Measurements from ENCODE around the gene FBXL17.

Gene FBXL17

DNA sequence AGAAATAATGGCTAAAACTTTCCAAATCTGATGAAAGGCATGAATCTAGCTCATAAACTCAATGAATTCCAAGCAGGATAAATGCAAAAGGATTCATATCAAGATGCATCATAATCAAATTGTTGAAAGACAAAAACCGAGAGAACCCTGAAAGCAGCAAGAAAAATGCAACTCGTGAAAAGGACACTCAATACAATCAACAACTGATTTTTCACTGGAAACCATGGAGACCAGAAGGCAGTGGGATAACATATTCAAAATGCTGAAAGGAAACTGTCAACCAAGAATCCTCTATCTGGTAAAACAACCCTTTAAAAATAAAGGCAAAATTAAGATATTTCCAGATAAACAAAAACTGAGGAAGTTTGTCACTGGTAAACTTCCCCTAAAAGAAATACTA is 9.5 kb downstream of the FBXL17 start:
- DNase-seq: no peak

DNA sequence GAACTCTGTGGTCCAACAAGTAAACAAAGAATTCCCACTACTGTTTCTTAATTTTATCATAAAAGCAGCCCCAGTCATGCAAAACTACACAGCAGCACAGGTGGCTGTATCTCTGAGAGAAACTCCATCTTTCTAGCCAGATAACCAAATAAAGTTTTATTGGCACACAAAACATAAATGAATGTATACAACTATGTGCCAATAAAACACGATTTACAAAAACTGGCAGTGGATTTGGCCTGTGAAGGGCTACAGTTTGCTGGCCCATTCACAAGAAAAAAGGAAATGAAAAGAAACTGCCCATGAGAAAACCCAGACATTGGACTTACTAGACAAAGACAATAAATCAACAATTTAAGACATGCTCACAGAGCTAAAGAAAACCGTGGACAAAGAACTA is 10.6 kb downstream of the FBXL17 start:
- no peak for DNase-seq

DNA sequence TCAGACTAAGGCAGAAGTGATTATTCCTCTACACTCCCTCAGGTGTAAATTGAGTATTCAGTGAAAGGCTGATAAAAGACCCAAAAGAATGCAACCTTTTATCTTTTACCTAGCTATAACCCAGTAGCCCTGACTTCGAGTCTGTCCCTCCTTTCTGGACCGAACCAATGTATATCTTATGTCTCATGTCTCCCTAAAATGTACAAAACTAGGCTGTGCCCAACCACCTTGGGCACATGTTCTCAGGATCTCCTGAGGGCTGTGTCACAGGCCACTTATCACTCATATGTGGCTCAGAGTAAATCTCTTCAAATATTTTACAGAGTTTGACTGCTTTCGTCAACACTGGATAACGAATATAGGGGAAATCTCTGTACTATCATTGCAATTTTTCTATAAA is 12.7 kb downstream of the FBXL17 start:
- no peak for DNase-seq

DNA sequence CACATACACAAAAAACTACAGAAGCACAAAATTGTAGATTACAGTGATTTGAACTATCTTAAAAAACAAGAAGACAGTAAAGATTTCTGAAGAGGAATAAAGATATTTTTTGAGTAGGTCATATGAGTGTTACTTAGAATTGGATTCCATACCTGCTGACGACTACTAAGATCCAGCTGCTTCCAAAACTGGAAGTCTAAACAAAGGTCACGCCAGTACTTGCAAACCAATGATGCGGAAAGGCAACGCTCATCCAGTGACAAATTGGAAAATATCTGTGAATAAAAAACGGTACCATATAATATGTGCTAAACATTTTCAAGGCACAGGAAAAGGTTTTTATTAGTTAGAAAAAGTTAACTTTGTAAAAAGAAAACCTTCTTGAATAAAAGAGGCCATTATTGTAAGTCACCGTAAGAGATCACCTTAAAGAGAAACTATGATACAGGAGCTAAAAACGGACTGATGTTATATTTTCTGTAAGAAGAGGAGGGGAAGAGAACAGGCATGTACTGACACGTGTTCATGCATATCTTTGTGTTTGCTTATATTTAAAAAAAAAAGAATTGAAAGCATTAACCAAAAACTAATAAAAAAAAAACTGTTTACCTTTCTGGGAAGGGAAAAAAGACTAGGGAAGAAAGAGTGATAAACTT is 14.1 kb downstream of the FBXL17 start:
- no peak for DNase-seq

DNA sequence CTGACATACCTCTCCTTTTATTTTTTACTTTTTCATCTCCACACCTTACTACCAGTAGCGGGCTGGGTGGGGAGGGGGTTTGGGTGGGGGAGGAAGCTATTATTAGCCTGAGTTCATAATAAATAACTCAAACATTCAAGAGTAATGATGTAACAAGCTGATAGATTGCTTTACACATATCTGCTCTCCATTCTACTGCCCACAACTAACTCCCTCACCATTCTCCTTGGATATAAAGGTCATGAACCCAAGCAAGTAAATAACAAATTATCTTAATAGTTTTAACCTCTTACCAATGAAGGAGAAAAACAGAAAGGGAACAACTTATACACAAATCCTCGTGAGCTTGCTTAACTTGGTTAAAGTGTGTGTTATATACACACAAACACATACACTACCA is 15.4 kb downstream of the FBXL17 start:
- no peak for DNase-seq

DNA sequence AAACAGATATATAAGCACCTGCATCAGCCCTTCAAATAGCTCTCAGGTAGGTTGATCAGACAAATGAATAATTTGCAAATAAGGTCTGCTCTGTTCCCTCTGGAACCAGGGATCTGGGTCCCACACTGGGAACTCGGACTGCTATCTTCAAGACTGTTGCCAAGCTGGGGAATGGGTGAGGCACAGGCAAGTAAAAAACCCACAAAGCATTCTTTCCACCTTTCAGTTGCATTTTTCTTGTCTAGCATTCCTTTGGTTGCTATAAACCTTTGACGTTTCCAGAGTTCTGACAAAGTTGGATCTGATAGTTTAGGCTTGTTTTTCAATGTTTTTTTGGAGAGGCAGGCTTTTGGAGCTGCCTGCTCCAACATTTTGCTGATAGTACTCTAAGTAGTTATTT is 20.1 kb downstream of the FBXL17 start:
- no peak for DNase-seq

DNA sequence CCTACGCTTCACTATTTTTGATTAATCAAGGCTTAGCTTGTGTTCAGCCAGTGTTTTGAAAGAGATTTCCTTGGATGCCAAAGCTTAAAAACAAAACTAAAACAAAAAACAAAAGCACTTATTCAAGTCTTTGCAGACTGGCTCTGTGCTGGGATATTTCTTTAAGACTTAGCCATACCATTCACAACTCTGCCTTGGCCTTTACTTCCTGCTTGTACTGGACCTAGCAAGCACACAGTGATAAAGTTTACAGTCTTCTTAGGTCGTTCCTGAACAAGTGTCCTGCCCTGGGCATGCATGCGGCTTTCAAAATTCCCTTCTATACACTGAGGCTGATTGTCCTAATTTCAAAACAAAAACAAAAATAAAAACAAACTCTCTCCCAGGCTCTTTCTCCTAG is 20.7 kb downstream of the FBXL17 start:
- DNase-seq: no peak

DNA sequence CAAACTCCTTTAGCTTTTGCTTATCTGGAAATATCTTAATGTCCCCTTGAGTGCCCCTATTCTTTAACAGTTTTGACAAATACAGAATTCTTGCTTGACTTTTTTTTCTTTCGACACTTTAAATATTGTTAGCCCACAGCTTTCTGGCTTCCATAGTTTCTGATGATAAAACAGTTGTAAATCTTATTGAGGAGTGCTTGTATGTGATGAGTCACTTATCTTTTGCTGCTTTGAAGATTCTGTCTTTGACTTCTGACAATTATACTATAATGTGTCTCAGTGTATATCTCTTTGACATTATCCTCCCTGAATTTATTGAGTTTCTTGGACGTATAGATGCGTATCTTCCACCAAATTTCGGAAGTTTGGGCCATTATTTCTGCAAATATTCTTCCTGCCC is 21.6 kb downstream of the FBXL17 start:
- no peak for DNase-seq

DNA sequence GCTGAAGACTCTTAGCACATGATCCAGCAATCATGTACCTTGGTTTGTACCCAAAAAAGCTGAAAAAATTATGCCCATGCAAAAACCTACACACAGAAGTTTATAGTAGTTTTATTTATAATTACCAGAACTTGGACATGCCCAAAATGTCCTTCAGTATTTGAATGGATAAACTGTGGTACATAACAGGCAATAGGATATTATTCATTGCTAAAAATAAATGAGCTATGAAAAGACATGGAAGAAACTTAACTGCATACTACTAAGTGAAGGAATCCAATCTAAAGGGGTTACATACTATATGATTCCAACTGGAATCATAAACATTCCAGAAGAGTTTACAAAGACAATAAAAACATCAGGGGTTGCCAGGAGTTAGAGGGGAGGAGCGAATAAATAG is 25.6 kb downstream of the FBXL17 start:
- DNase-seq: no peak

DNA sequence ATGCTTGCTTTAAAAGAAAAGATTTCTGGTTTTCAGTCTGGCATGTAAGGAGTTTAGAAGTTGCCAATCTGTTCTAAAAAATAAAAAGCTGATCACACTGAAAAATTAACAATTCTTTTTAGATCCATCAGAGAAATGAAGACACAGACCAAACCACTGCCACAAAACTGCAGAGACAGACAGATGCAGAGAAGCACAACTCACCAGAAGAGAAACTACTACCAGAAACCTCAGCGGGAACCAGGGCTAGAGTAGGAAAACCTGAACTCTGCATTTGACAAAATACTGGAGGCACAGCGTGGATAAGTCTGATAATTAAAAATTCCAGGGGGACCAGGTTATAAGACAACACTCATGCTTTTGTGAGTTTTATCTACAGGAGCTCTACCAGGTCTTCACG is 28.8 kb downstream of the FBXL17 start:
- no peak for DNase-seq

DNA sequence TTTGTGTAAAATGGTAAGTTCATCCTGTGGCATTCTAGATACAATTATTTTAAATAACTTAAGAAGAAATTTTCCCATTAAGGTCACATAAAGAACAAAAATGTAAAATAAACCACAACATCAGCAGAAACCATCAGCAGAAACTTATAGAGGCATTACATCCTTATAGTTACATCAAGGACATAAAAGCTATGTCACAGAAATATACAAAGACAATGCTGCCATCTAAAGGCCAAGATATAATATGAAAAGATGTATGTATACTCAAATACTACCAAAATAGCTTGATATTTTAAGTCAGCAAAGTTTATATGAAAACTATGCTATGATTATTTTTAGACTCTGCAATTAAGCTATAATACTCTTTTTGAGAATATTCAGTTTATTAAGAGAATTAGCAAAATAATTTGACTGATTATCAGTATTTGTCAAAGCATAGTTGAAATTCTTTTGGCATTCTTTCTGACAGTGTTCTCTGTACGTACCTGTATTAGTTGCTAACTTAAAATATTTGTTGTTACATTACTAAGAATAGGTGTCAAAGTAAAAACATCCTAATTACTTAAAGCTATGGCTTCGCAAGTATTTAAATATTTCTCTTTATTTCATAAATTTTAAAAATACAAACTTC is 36.2 kb downstream of the FBXL17 start:
- DNase-seq: peak; percentile 21

DNA sequence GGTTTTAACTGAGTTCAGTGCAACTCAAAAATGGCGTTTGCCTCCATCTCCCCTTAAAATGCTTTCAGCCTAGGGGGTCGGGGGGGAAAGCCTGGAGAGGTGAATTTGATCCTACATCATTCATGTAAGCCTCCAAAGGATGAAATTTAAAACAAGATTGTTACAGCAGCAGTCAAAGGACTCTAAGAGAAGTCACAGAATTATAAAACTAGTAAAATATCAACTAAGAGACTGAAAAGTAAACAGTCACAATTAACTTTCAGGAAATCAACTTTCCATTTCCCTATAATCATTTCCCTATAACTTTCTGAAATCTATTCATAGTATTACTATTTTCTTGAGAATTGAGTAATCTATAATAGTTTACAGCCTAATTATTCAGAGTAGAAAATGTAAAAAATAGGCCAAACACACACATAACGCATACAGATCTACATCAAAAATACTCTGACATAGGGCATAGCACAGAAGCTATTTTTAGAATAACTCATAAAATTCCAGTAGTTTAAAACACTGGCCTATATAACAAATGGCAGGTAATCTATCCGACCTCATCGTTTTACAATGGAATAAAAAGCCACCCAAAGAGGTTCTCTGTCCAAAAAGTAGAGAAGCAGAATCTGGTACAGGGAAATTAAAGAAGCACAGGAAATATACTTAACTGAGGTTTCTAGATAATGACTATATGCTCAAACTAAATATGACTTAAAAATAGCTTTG is 37.6 kb downstream of the FBXL17 start:
- no peak for DNase-seq

DNA sequence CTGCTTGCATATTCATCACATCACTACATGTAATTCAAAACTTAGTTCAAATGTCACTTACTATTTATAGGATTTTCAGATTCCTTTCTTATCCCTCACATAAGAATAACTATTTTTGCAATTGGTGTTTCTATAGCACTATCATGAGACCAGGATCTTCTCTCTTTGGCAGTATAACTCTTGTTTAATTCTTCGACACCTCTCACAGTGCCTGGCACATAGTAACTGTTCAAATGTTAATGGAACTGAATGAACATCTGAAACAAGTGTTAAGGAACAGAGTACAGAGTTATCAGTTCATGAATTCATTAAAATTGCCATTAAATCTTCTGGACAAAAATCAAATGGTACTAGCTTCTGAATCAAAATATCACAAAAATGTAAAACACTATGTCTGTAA is 40.0 kb downstream of the FBXL17 start:
- no peak for DNase-seq

DNA sequence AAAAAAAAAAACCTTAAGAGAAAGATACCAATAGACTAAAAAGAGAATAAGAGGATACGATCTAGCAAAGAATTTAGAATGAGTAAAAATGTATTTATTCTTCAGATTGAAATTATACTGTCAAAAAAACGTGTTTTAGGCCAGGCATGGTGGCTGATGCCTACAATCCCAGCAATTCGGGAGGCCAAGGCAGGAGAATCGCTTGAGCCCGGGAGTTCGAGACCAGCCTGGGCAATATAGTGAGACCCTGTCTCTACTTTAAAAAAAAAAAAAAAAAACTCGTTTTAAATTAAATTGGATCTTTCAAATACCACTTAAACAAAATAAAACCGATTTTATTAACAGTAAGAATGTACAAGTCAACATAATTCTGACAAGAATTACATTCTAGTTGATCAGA is 41.8 kb downstream of the FBXL17 start:
- no peak for DNase-seq

DNA sequence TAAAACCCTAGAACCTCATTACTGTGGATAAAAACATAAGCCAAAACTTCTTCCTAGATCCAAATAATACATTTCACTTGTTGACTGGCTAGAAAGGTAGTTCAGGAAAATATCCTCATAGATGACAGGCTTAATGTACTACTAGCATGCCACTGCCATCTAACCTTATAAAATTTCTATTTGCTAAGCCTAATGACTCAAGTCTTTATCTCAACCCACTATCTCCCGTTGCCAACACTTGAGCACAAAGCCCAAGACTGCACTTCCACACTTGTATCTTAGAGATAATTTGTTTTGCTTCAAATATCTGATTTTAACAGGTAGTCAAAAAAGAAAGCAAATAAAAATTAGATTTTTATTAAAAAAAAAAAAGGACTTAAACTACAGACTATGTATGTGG is 42.7 kb downstream of the FBXL17 start:
- no peak for DNase-seq

DNA sequence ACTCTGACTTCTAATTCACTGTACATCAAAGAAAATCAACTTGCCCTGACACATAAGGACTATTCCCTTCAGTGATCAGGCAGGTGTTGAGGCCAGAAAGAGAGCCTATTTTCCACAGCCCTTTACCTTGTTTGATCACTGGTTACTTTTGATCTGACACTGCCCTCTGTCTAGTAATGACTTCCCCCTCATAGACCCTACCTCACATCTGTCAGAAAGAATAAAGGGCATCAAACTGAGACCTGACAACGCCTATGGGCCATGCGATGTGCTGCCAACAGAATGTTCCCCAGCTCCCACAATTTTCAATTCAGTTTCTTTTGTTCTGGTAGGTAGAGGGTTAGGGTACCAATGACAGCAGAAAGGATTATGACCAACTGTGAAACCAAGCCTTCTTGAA is 47.7 kb downstream of the FBXL17 start:
- no peak for DNase-seq

DNA sequence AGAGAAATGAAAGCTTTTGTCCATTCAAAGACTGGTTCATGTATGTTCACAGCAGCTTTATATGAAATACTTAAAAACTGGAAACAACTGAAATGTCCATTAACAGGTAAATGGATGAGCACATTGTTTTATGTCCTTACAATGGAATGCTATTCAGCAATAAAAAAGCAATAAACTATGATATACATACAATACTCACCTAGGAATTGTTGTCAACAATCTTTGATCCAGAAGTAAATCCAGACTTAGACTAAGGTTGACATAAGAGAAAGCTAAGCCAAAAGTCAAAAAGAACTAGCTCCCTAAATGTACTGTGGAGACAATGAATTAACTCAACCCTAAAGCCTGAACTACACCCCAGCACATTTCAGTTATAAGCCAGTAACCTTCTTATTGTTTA is 54.9 kb downstream of the FBXL17 start:
- no peak for DNase-seq

DNA sequence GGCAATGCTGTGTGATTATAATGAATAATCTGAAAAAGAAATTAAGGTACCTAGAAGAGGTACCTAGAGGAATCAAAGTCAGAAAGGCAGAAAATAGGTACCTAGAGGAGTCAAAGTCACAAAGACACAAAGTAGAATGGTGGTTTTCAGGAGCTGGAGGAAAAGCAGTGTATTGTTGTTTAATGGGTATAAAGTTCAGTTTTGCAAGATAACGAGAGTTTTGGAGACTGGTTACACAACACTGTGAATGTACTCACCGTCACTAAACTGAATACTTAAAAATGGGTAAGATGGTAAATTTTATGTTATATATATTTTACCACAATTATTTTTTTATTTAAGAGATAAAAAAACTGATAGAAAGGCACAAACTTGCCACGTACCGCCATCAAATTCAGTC is 57.0 kb downstream of the FBXL17 start:
- no peak for DNase-seq

DNA sequence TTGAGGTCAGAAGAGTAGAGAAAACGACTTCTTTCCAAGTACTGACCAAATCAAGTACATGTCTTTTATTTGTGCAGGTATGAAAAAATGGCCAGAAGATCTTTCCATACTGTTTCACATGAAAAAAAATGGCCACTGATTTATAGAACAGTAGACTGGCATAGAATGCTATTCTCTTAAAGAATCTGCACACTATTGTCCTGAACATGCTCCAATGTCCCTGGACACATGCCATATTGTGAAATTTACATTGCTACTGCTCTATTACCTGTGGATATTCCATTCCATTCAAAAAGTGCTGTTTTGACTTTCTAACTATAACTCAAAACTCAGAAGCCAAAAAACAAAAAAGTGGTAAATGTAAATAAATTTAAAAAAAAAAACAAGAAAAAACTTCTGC is 60.6 kb downstream of the FBXL17 start:
- no peak for DNase-seq

DNA sequence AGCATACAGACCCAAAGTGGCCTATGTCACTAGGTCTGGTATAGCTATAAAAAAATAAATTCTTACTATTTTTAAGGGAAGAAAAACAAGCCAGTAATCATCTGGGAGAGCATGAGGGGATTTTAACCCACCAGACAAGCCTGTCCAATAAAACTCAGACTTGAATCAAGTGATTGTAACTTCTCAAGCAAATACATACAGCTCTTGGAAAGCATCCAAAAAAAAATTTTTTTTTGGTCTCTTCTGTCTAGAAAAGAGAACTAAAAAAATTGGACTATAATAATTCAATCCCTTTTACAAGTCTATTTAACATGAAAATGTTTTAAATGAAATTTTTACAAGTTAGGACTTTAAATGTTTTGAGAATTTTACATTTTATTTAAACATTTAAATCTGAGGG is 61.7 kb downstream of the FBXL17 start:
- no peak for DNase-seq

DNA sequence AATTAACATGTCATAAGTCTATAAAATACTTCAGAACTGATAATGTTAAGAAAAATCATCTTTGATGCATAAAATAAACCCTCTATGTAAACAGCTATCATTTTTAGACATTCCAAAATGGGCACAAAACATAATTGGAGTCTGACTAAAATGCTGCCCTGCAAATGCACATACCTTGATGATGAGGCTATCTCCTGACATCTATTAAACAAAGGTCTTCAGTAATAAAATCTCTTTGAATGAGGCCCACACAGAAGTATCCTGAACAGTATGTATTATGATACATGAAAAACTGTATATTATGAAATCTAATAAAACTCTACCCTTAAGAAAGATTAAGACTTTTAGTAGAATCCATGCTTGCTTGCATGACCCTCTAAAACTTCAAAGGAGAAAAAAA is 66.1 kb downstream of the FBXL17 start:
- DNase-seq: no peak

DNA sequence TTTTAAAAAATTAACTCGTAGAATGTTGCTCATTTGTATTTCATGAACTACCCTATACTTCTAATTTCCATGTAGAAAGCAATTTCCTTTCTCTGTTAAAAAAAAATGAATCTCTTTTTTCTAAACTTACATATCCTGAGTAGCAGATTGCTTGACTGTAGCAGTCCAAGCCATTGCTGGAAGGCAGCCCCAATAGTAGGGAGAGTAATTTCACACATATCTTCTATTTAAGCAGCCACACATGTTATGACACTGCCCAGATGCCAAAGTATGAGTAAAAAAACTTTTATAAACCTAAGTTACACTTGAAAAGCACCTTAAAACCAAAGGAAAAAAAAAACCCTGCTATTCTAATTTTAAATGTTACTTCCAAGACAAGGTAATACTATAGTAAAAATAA is 69.6 kb downstream of the FBXL17 start:
- DNase-seq: no peak

DNA sequence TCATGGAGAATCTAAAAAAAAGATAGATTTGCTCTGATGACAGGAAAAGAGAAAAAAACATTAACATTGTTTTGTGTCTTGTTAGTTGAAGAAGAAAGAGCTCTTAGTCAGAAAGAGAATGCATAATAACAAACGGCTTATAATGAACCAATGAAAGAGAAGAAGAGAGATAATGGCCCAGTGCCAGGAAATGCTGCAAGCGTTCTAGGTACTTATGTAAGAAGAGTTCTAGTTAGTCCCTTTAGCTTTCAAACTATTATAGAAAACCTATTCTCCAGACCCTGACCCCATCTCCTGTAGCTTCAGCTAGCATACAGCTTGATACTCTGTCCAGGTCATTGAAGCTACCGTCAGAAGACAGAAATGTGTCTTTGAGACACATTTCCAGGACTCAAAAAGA is 70.2 kb downstream of the FBXL17 start:
- DNase-seq: no peak

DNA sequence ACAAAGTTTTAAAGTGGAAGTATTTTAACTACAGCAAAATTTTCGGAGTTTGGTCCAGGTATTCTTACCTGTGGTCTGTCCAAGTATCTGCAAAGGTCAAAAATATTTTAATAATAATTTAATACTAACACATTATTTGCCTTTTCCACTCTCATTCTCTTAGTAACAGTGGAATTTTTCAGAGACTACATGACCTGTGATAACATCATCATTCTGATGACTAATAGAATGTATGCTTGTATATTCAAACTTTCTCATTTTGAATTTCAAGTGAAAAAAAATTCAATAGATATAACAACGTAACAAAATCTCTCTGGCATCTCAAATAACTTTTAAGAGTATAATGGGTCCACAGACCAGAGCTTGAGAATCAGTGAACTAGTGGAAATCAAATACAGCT is 78.3 kb downstream of the FBXL17 start:
- DNase-seq: no peak

DNA sequence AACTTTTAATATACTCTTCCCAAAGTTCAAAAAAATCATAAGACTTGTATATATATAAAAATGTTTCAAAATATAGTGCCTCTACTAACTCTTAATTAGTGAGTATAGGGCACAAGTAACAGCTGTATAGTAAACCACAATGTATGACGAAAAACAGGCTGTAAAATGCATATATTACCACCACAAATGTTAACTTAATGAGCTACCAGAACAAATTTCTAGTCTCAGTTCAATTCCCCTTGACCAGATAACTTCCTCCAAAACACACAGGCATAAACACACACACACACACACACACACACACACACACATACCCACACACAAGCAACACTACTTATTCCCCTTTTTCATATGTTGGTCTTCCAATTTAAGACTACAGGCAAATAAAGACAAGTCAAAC is 78.8 kb downstream of the FBXL17 start:
- DNase-seq: no peak

Measured in NCI-H1092 treated with DMSO at 0.1 percent for 48 hours (cell line).